H7 (cell line): ENCODE results near the gene ZBTB32. TPM values are rescaled to one million over a fixed set of nuclear protein-coding genes. Genes with fewer than 3 reads are reported as not detected.
"Not testable (repeated sequence)": the region's sequence is repeated elsewhere in the genome, so short reads cannot be mapped to it uniquely, and the experiment has no call there.

Experiments
- DNase-seq: peaks from one replicate; pipeline ENCODE4 v3.0.0; 2012
- H3K27me3 ChIP-seq: 2 replicates; pipeline ENCODE4 v1.6.0; 2011; ENCODE audit warnings: mild to moderate bottlenecking, low read length; ENCODE audit not compliant: control insufficient read depth, insufficient read depth
- H3K36me3 ChIP-seq: replicated peaks from 2 replicates; pipeline ENCODE4 v1.5.1; 2011; ENCODE audit warnings: low read length; ENCODE audit not compliant: control insufficient read depth, insufficient read depth
- H3K4me3 ChIP-seq: 2 replicates; pipeline ENCODE4 v1.5.1; 2011; ENCODE audit warnings: low read depth, mild to moderate bottlenecking, control low read depth, low read length, moderate library complexity; ENCODE audit not compliant: insufficient read depth
- total RNA-seq: library from RNA; depleted of rRNA; stranded (reverse); fragments of >200 nt; shearing (Covaris generic); gene quantifications from 2 replicates; pipeline ENCODE4 v1.2.3, GENCODE V29; 2014; rRNA removed

ZBTB32 gene, protein sequence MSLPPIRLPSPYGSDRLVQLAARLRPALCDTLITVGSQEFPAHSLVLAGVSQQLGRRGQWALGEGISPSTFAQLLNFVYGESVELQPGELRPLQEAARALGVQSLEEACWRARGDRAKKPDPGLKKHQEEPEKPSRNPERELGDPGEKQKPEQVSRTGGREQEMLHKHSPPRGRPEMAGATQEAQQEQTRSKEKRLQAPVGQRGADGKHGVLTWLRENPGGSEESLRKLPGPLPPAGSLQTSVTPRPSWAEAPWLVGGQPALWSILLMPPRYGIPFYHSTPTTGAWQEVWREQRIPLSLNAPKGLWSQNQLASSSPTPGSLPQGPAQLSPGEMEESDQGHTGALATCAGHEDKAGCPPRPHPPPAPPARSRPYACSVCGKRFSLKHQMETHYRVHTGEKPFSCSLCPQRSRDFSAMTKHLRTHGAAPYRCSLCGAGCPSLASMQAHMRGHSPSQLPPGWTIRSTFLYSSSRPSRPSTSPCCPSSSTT
- total RNA-seq = not detected in 2 replicates

- DNase-seq = peak; percentile 93
Measured at GRCh38 chr19:35704218-35704617, at the start of gene ZBTB32. TSS of gene ZBTB32 (plus strand) at chr19:35704558. CDS start at chr19:35714627, 10,069 bp downstream.

DNA sequence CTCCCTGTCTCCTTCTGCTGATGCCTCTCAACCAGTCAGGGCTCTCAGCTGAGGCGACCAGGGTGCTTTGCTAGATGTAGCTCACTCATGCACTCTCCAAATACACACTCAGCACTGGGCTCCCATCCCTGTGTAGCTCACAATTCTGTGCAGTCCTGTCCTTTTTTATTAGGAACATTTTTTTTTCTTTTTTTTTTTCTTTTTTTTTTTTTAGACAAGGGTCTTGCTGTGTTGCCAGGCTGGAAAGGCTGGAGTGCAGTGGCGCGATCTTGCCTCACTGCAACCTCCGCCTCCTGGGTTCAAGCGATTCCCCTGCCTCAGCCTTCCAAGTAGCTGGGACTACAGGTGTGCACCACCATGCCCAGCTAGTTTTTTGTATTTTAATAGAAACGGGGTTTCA is 49.5 kb upstream of the ZBTB32 start:
- H3K4me3 ChIP-seq, H3K27me3 ChIP-seq, DNase-seq: not testable (repeated sequence)
- peaks cover 31% of the 10 kb centered on the region for H3K36me3 ChIP-seq

More at GRCh38 chr19:35704218-35704617, at the start of gene ZBTB32:
- no peak within 1 kb of the TSS for H3K4me3 ChIP-seq
- no peaks in the 10 kb centered on the region for H3K36me3 ChIP-seq
- peaks cover 14% of the 10 kb centered on the region for H3K27me3 ChIP-seq

GRCh38 chr19:35655600-35655999 is 48.8 kb upstream of the ZBTB32 start:
- H3K4me3 ChIP-seq = no peak overlapping the region
- H3K27me3 ChIP-seq = no peaks in the 10 kb centered on the region
- peaks cover 33% of the 10 kb centered on the region for H3K36me3 ChIP-seq
- DNase-seq = no peak

DNA sequence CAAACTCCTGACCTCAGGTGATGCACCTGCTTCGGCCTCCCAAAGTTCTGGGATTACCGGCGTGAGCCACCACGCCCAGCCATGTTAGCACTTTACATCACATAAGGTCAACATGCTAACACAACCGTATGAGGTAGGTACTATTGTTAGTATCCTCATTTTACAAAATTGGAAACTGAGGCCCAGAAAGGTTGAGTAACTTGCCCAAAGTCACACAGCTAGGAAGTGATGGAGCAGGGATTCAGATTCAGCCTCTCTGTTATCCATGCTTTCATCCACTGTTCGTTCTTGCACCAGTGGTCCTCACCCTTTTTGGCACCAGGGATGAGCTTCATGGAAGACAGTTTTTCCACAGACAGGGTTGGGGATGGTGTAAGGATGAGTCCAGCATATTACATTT is 47.7 kb upstream of the ZBTB32 start:
- Histone ChIP-seq H3K27me3 (no peaks in the 10 kb centered on the region), H3K36me3 (peaks cover 26% of the 10 kb centered on the region), H3K4me3 (no peak overlapping the region)
- no peak for DNase-seq

GRCh38 chr19:35657904-35658700 is 46.3 kb upstream of the ZBTB32 start:
- no peak for DNase-seq
- H3K36me3 ChIP-seq = peaks cover 25% of the 10 kb centered on the region
- no peaks in the 10 kb centered on the region for H3K27me3 ChIP-seq
- H3K4me3 ChIP-seq = no peak overlapping the region

DNA sequence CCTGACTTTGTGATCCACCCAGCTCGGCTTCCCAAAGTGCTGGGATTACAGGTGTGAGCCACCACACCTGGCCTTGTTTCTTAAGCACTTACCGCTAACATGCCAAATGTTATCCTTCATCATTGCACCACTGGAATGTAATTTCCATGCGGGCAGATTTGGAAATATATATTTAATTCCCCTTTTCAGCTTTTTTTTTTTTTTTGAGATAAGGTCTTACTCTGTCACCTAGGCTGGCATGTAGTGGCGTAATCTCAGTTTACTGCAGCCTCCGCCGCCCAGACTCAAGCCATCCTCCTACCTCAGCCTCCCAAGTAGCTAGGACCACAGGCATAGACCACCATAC is 42.4 kb upstream of the ZBTB32 start:
- Histone ChIP-seq H3K27me3 (no peaks in the 10 kb centered on the region), H3K4me3 (no peak overlapping the region), H3K36me3 (peaks cover 14% of the 10 kb centered on the region)
- DNase-seq = no peak

DNA sequence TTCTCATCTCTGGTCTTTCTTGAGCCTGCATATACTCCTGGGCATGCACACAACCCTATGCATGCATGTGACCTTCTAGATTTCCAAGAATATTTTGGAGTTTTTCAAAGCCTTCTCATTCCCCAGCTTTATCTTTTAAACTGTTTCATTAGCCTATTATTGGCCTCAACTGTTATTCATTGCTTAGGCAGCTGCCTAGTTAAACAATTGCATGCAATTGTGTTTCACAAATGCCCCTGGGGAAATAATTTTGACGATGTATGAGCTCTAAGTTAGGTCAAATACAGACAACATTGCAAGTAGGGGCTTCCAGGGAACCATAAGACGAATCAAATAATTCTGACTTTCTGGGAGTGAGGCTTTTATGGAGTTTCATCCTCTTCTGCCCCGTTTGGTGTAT is 40.4 kb upstream of the ZBTB32 start:
- Histone ChIP-seq H3K27me3 (peaks cover 2% of the 10 kb centered on the region; the same call in 1 of the 2 replicates), H3K4me3 (no peak overlapping the region), H3K36me3 (peaks cover 6% of the 10 kb centered on the region)
- DNase-seq = no peak

DNA sequence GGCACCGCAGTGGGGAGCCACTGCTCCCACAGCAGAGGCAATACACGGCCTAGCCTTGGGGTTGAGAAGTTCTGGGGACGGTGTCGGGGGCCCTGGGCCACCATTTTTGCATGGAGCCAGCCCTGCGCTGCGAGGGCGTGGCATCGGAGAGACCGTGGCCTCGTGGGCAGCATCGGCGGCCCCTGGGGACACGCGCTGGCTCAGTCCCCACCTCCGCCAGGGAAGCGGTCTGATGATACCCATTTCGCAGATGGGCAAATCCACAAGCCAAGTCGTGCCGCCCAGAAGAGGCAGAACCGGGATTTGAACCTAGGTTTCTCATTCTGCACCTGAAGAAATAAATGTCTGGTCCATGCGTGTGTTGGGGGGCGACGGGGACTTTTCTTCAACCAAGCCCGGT is 39.2 kb upstream of the ZBTB32 start:
- Histone ChIP-seq H3K4me3 (no peak overlapping the region), H3K27me3 (peaks cover 2% of the 10 kb centered on the region; the same call in 1 of the 2 replicates), H3K36me3 (peaks cover 3% of the 10 kb centered on the region)
- no peak for DNase-seq

DNA sequence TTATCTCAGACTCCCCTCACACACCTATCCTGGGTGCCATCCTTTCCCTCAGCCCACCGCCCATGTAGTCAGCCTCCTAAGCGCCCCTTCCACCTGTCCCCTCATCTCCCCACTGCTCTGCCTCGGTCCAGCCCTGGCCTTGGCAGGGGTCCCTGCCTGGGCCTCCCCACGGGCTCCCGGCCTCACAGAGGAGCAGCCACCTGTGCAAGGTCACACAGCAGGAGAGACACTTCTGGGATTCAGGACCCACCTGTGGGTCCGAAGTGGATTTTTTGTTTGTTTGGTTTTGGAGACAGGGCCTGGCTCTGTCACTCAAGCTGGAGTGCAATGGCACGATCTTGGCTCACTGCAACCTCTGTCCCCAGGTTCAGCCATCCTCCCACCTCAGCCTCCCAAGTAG is 38.8 kb upstream of the ZBTB32 start:
- peak; percentile 38 for DNase-seq
- Histone ChIP-seq H3K27me3 (peaks cover 2% of the 10 kb centered on the region; the same call in 1 of the 2 replicates), H3K36me3 (peaks cover 3% of the 10 kb centered on the region), H3K4me3 (no peak overlapping the region)

DNA sequence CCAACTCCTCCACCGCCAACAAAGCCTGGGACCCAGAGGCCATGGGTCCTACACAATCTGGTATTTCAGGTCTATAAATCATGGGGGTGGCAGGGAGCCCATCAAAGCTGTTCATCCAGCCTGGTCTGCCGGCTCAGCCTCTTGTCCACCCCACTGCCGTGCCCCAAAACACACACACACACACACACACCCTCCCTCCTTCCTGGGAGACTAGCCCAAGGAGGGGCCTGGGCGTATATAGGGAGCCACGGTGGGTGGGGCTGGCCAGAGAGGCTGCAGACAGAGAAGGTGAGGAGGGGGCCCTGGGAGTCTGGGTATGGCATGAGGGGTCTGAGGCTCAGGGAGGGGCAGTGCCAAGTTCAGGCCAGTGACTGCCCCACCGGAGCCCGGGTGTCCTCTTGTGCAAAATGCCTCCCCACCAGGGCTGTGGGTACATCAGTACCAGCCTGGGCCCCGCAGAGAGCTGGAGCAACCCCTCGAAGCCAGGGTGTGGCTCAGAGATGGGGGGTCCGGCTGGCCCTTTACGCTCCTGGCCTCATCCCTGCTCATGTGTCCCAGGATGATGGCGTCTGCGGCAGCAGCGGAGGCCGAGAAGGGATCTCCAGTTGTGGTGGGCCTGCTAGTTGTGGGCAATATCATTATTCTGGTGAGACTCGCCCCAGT is 38.0 kb upstream of the ZBTB32 start, which contains the start of gene UPK1A:
TSS of gene UPK1A (plus strand) at position 267 of the 663 bp plus-strand sequence. CDS start at position 563, 296 bp downstream.
- DNase-seq = peak; percentile 46
- Histone ChIP-seq H3K27me3 (peaks cover 2% of the 10 kb centered on the region; the same call in 1 of the 2 replicates), H3K4me3 (no peak within 1 kb of the TSS)

GRCh38 chr19:35669566-35669965 is 34.8 kb upstream of the ZBTB32 start:
- no peak overlapping the region for H3K4me3 ChIP-seq
- H3K27me3 ChIP-seq = peaks cover 10% of the 10 kb centered on the region; the same call in 1 of the 2 replicates

More for the DNA sequence above, 38.0 kb upstream of the ZBTB32 start, which contains the start of gene UPK1A:
- H3K36me3 ChIP-seq = peaks cover 3% of the 10 kb centered on the region

DNA sequence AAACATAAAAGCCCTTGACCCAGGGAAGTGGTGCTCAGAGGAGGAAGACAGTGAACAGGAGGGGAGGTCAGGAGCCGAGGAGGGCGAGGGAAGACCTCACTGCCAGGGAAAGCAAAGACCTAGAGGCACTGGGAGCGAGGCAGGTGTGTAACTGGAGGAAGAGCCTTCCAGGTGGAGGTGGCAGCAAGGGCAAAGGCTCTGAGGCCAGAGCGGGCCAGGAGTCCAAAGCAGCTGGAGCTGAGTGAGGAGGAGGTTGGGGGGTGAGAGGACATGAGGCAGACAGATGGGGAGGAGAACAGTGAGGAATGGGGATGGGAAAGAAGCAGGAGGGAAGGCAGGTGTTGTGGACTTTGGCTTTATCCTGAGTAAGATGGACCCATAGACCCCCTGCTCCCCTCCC is 34.4 kb upstream of the ZBTB32 start:
- Histone ChIP-seq H3K36me3 (no peaks in the 10 kb centered on the region), H3K4me3 (no peak overlapping the region), H3K27me3 (peaks cover 10% of the 10 kb centered on the region; the same call in 1 of the 2 replicates)
- peak; percentile 46 for DNase-seq

More at GRCh38 chr19:35669566-35669965, 34.8 kb upstream of the ZBTB32 start:
- no peaks in the 10 kb centered on the region for H3K36me3 ChIP-seq
- no peak for DNase-seq

- Histone ChIP-seq H3K36me3 (no peaks in the 10 kb centered on the region), H3K4me3 (no peak overlapping the region), H3K27me3 (peaks cover 10% of the 10 kb centered on the region; the same call in 1 of the 2 replicates)
- no peak for DNase-seq
Measured at GRCh38 chr19:35670686-35671085, 33.7 kb upstream of the ZBTB32 start.

- DNase-seq = peak; percentile 30
- Histone ChIP-seq H3K36me3 (no peaks in the 10 kb centered on the region), H3K27me3 (peaks cover 10% of the 10 kb centered on the region; the same call in 1 of the 2 replicates), H3K4me3 (no peak overlapping the region)
Measured at GRCh38 chr19:35671818-35672217, 32.5 kb upstream of the ZBTB32 start.
